Loucy (cell line): ENCODE data around the gene ZNF597.

ENCODE experiments used
- H2AFZ ChIP-seq: fragments of 200-600 bp; sonication (generic); 2 replicates; pipeline ENCODE4 v1.6.0; 2016; ENCODE audit warnings: antibody characterized with exemption, mild to moderate bottlenecking, low read length, moderate library complexity
- H3F3A ChIP-seq: fragments of 200-600 bp; 2 replicates; pipeline ENCODE4 v1.6.0; 2016; ENCODE audit warnings: antibody characterized with exemption, low read depth, mild to moderate bottlenecking
- H3K27me3 ChIP-seq: fragments of 200-600 bp; sonication (generic); 2 replicates; pipeline ENCODE4 v1.6.1; 2014; ENCODE audit warnings: low read length, mild to moderate bottlenecking; ENCODE audit not compliant: insufficient read depth, poor library complexity, severe bottlenecking
- H3K36me3 ChIP-seq: fragments of 200-600 bp; sonication (generic); 2 replicates; pipeline ENCODE4 v1.6.1; 2016; ENCODE audit warnings: low read length; ENCODE audit not compliant: insufficient read depth
- H3K4me1 ChIP-seq: fragments of 200-600 bp; sonication (generic); 2 replicates; pipeline ENCODE4 v1.5.1; 2014; ENCODE audit warnings: low read length, mild to moderate bottlenecking; ENCODE audit not compliant: insufficient read depth, poor library complexity, severe bottlenecking
- H3K4me2 ChIP-seq: fragments of 200-600 bp; sonication (generic); 2 replicates; pipeline ENCODE4 v1.6.0; 2014; ENCODE audit warnings: antibody characterized with exemption, low read length, low read depth, mild to moderate bottlenecking; ENCODE audit not compliant: poor library complexity, severe bottlenecking
- H3K4me3 ChIP-seq: fragments of 200-600 bp; sonication (generic); 2 replicates; pipeline ENCODE4 v1.5.1; 2014; ENCODE audit warnings: low read length, mild to moderate bottlenecking, mixed read lengths; ENCODE audit not compliant: poor library complexity, severe bottlenecking
- H3K79me2 ChIP-seq: fragments of 200-600 bp; sonication (generic); 2 replicates; pipeline ENCODE4 v1.6.1; 2014; ENCODE audit warnings: low read length; ENCODE audit not compliant: insufficient read depth
- H3K9ac ChIP-seq: fragments of 200-600 bp; sonication (generic); 2 replicates; pipeline ENCODE4 v1.6.0; 2014; ENCODE audit warnings: mild to moderate bottlenecking, low read depth, low read length, moderate library complexity; ENCODE audit not compliant: poor library complexity, severe bottlenecking
- H3K9me2 ChIP-seq: fragments of 200-600 bp; sonication (generic); replicated peaks from 2 replicates; pipeline ENCODE4 v1.6.1; 2016; ENCODE audit warnings: low read depth, low read length, mixed read lengths
- H3K9me3 ChIP-seq: fragments of 200-600 bp; sonication (generic); 2 replicates; pipeline ENCODE4 v1.6.1; 2014; ENCODE audit warnings: mild to moderate bottlenecking, antibody characterized with exemption, low read length, low read depth; ENCODE audit not compliant: insufficient read depth
- H4K20me1 ChIP-seq: fragments of 200-600 bp; sonication (generic); 2 replicates; pipeline ENCODE4 v1.6.0; 2014; ENCODE audit warnings: antibody characterized with exemption, low read length, mild to moderate bottlenecking; ENCODE audit not compliant: insufficient read depth, poor library complexity, severe bottlenecking
- CTCF ChIP-seq: fragments of 200-600 bp; sonication (generic); conservative IDR thresholded peaks from 2 replicates; pipeline ENCODE4 v1.5.1; 2014; ENCODE audit warnings: mild to moderate bottlenecking, antibody characterized with exemption, low read length
- EZH2phosphoT487 ChIP-seq: fragments of 200-600 bp; IDR thresholded peaks from 2 replicates; pipeline ENCODE4 v1.6.1; 2018; ENCODE audit warnings: antibody characterized with exemption, mild to moderate bottlenecking, moderate library complexity, borderline replicate concordance

ZNF597 gene

GRCh38 chr16:3457434-3458252, 14.3 kb upstream of the ZNF597 start:
- TF ChIP-seq EZH2phosphoT487, result no peak
- no peak; the same call in 1 of the 2 replicates for TF ChIP-seq CTCF
- Histone ChIP-seq H3K4me1 (peaks cover 23% of the 10 kb centered on the region), H3K27me3 (no peaks in the 10 kb centered on the region), H3K79me2 (peaks cover 45% of the 10 kb centered on the region), H3K4me3 (peak overlapping the region; percentile 87), H3K9me3 (no peaks in the 10 kb centered on the region), H3F3A (0 out of 2 replicates have a peak, but pooled peaks cover 4% of the 10 kb centered on the region), H3K9ac (peak overlapping the region; percentile 89), H3K36me3 (no peaks in the 10 kb centered on the region), H2AFZ (peak overlapping the region; percentile 60; the same call in 1 of the 2 replicates), H3K4me2 (peak overlapping the region; percentile 98), H3K9me2 (no peaks in the 10 kb centered on the region), H4K20me1 (peaks cover 10% of the 10 kb centered on the region)

GRCh38 chr16:3454631-3455147, 11.4 kb upstream of the ZNF597 start:
- peaks cover 15% of the 10 kb centered on the region for H3K79me2 ChIP-seq
- H2AFZ ChIP-seq, result no peak overlapping the region
- H3K27me3 ChIP-seq, result no peaks in the 10 kb centered on the region

GRCh38 chr16:3454093-3454492, 10.8 kb upstream of the ZNF597 start:
- Histone ChIP-seq H2AFZ (no peak overlapping the region), H4K20me1 (no peaks in the 10 kb centered on the region)

More at GRCh38 chr16:3454631-3455147, 11.4 kb upstream of the ZNF597 start:
- H4K20me1 ChIP-seq, result peaks cover 1% of the 10 kb centered on the region
- no peak overlapping the region for H3K4me3 ChIP-seq
- no peaks in the 10 kb centered on the region for H3K9me3 ChIP-seq
- no peak overlapping the region for H3K4me2 ChIP-seq
- H3K9me2 ChIP-seq, result no peaks in the 10 kb centered on the region
- no peak for TF ChIP-seq EZH2phosphoT487
- 0 out of 2 replicates have a peak, but pooled peaks cover 4% of the 10 kb centered on the region for H3F3A ChIP-seq
- H3K4me1 ChIP-seq, result peaks cover 16% of the 10 kb centered on the region
- H3K9ac ChIP-seq, result no peak overlapping the region
- H3K36me3 ChIP-seq, result no peaks in the 10 kb centered on the region

More at GRCh38 chr16:3454093-3454492, 10.8 kb upstream of the ZNF597 start:
- Histone ChIP-seq H3K4me2 (no peak overlapping the region), H3K79me2 (peaks cover 9% of the 10 kb centered on the region), H3K9me3 (no peaks in the 10 kb centered on the region), H3K9ac (no peak overlapping the region), H3K27me3 (no peaks in the 10 kb centered on the region), H3K36me3 (no peaks in the 10 kb centered on the region), H3K4me1 (peaks cover 11% of the 10 kb centered on the region), H3K9me2 (no peaks in the 10 kb centered on the region), H3F3A (0 out of 2 replicates have a peak, but pooled peaks cover 2% of the 10 kb centered on the region), H3K4me3 (no peak overlapping the region)
- TF ChIP-seq EZH2phosphoT487, result no peak
- no peak for TF ChIP-seq CTCF
